Mesenchymal stem cell (in vitro differentiated cells and primary cell): ENCODE results near the gene TAGLN.

ENCODE experiments used
- DNase-seq: peaks from one replicate; pipeline ENCODE4 v3.0.0-alpha.2; 2013
- H2AFZ ChIP-seq: one replicate; pipeline ENCODE4 v1.6.1; 2013; ENCODE audit warnings: low read depth, mild to moderate bottlenecking, control low read depth, inconsistent platforms, low read length, moderate library complexity
- H2AK5ac ChIP-seq: 2 replicates; pipeline ENCODE4 v1.6.1; 2013; ENCODE audit warnings: low read length, moderate library complexity, mild to moderate bottlenecking, inconsistent platforms; ENCODE audit not compliant: severe bottlenecking
- H2BK120ac ChIP-seq: one replicate; pipeline ENCODE4 v1.6.1; 2013; ENCODE audit warnings: low read depth, mild to moderate bottlenecking, inconsistent platforms, low read length, moderate library complexity
- H2BK12ac ChIP-seq, 2 experiments: one replicate each; pipeline ENCODE4 v1.6.1; 2013; ENCODE audit warnings: inconsistent platforms in 2 of 2, low read length in 2 of 2, mild to moderate bottlenecking in 2 of 2, moderate library complexity in 2 of 2, control low read depth in 1 of 2
- H2BK15ac ChIP-seq: one replicate; pipeline ENCODE4 v1.6.1; 2013; ENCODE audit warnings: mild to moderate bottlenecking, low read depth, inconsistent platforms; ENCODE audit not compliant: poor library complexity, severe bottlenecking
- H2BK5ac ChIP-seq: 2 replicates; pipeline ENCODE4 v1.6.1; 2013; ENCODE audit warnings: low read depth, mild to moderate bottlenecking, low read length, control low read depth, inconsistent platforms; ENCODE audit not compliant: poor library complexity, severe bottlenecking
- H3K14ac ChIP-seq, 2 experiments: one replicate each; pipeline ENCODE4 v1.6.1; 2013; ENCODE audit warnings: inconsistent platforms in 2 of 2, low read length in 2 of 2, control low read depth in 1 of 2, mild to moderate bottlenecking in 1 of 2, moderate library complexity in 1 of 2
- H3K18ac ChIP-seq, 2 experiments: one replicate each; pipeline ENCODE4 v1.6.1; 2013; ENCODE audit warnings: inconsistent platforms in 2 of 2, low read length in 2 of 2, control low read depth in 1 of 2, low read depth in 1 of 2, mild to moderate bottlenecking in 1 of 2
- H3K23ac ChIP-seq, 2 experiments: one replicate each; pipeline ENCODE4 v1.6.1; 2013; ENCODE audit warnings: inconsistent platforms in 2 of 2, low read length in 2 of 2, mild to moderate bottlenecking in 2 of 2, moderate library complexity in 2 of 2, control low read depth in 1 of 2
- H3K27ac ChIP-seq: 2 replicates; pipeline ENCODE4 v1.5.1; 2013; ENCODE audit warnings: mild to moderate bottlenecking, moderate library complexity, low read length, control low read depth, inconsistent platforms; ENCODE audit not compliant: poor library complexity, severe bottlenecking
- H3K27me3 ChIP-seq, 2 experiments: 2 replicates each; pipeline versions ENCODE4 v1.6.1 to v1.7.0; 2013; ENCODE audit warnings: low read length in 2 of 2, mild to moderate bottlenecking in 2 of 2, moderate library complexity in 2 of 2, control low read depth in 1 of 2, inconsistent platforms in 1 of 2; ENCODE audit not compliant: control insufficient read depth in 1 of 2, insufficient read depth in 1 of 2
- H3K36me3 ChIP-seq, 2 experiments: 2 replicates each; pipeline versions ENCODE4 v1.6.1 to v1.7.0; 2013; ENCODE audit warnings: low read length in 2 of 2, control low read depth in 1 of 2, inconsistent platforms in 1 of 2, low read depth in 1 of 2, mild to moderate bottlenecking in 1 of 2; ENCODE audit not compliant: insufficient read depth in 2 of 2, control insufficient read depth in 1 of 2
- H3K4ac ChIP-seq, 2 experiments: one replicate each; pipeline ENCODE4 v1.6.1; 2013; ENCODE audit warnings: inconsistent platforms in 2 of 2, low read length in 2 of 2, mild to moderate bottlenecking in 2 of 2, moderate library complexity in 2 of 2, control low read depth in 1 of 2, low read depth in 1 of 2
- H3K4me1 ChIP-seq: 2 replicates; pipeline ENCODE4 v1.6.1; 2013; ENCODE audit warnings: low read depth, low read length, control low read depth; ENCODE audit not compliant: control insufficient read depth, insufficient read depth
- H3K4me2 ChIP-seq: 2 replicates; pipeline ENCODE4 v1.6.1; 2013; ENCODE audit warnings: low read length, mild to moderate bottlenecking, inconsistent platforms; ENCODE audit not compliant: poor library complexity, severe bottlenecking
- H3K4me3 ChIP-seq, 2 experiments: 2 replicates each; pipeline versions ENCODE4 v1.5.1 to v1.7.0; 2013; ENCODE audit warnings: low read length in 2 of 2, mild to moderate bottlenecking in 2 of 2, control low read depth in 1 of 2, low read depth in 1 of 2; ENCODE audit not compliant: insufficient read depth in 1 of 2
- H3K79me1 ChIP-seq: replicated peaks from 2 replicates; pipeline ENCODE4 v1.6.1; 2013; ENCODE audit warnings: mild to moderate bottlenecking, control low read depth, low read length, inconsistent platforms; ENCODE audit not compliant: poor library complexity, severe bottlenecking
- H3K9ac ChIP-seq: 2 replicates; pipeline ENCODE4 v1.7.0; 2013; ENCODE audit warnings: mild to moderate bottlenecking, low read length, moderate library complexity
- H3K9me3 ChIP-seq: 2 replicates; pipeline ENCODE4 v1.7.0; 2013; ENCODE audit warnings: mild to moderate bottlenecking, low read length; ENCODE audit not compliant: control insufficient read depth
- H4K8ac ChIP-seq: one replicate; pipeline ENCODE4 v1.6.1; 2013; ENCODE audit warnings: inconsistent platforms, mild to moderate bottlenecking, low read length, moderate library complexity
- H4K91ac ChIP-seq: one replicate; pipeline ENCODE4 v1.6.1; 2013; ENCODE audit warnings: mild to moderate bottlenecking, low read length, inconsistent platforms
- WGBS: methylation state at CpG from one replicate; pipeline ENCODE4 v1.1.7; 2013; ENCODE audit warnings: mixed read lengths; 5-methylcytosine and 5-hydroxymethylcytosine counted together

Gene TAGLN

GRCh38 chr11:117218133-117218915, 19.2 kb downstream of the TAGLN start:
- Histone ChIP-seq H3K9me3 (no peaks in the 10 kb centered on the region), H3K9ac (peak overlapping the region; percentile 62), H3K23ac (no peak overlapping the region), H2AFZ (no peak overlapping the region), H3K4me1 (peaks cover 8% of the 10 kb centered on the region), H3K18ac (no peak overlapping the region), H3K27ac (no peak overlapping the region), H3K27me3 (no peaks in the 10 kb centered on the region), H3K36me3 (peaks cover 53 to 68% of the 10 kb centered on the region in 2 experiments), H4K91ac (no peak overlapping the region), H2BK12ac (no peak overlapping the region), H3K4me2 (no peak overlapping the region), H2BK120ac (no peak overlapping the region), H4K8ac (no peak overlapping the region), H2BK5ac (no peak overlapping the region), H2AK5ac (no peak overlapping the region), H3K14ac (no peak overlapping the region), H3K4me3 (no peak overlapping the region), H3K79me1 (peaks cover 5% of the 10 kb centered on the region), H2BK15ac (no peak overlapping the region), H3K4ac (no peak overlapping the region)
- no peak for DNase-seq
- WGBS = 90% methylated on average over 6 of the region's 15 CpGs

- Histone ChIP-seq H2BK15ac (no peak overlapping the region), H3K23ac (peak overlapping the region in 1 of 2 experiments; percentile 15), H3K4me3 (no peak overlapping the region), H3K18ac (no peak overlapping the region), H3K9ac (no peak overlapping the region), H3K79me1 (peaks cover 5% of the 10 kb centered on the region), H3K4me1 (peaks cover 8% of the 10 kb centered on the region), H2BK12ac (no peak overlapping the region), H4K8ac (no peak overlapping the region), H2AFZ (no peak overlapping the region), H3K4me2 (no peak overlapping the region), H3K36me3 (peaks cover 59 to 71% of the 10 kb centered on the region in 2 experiments), H3K9me3 (no peaks in the 10 kb centered on the region), H3K27me3 (no peaks in the 10 kb centered on the region), H2AK5ac (no peak overlapping the region), H3K27ac (no peak overlapping the region), H3K14ac (no peak overlapping the region), H2BK120ac (no peak overlapping the region), H4K91ac (no peak overlapping the region), H3K4ac (no peak overlapping the region), H2BK5ac (no peak overlapping the region)
- DNase-seq = no peak
- WGBS = 98% methylated on average over 9 of the region's 9 CpGs
These were observed 19.8 kb downstream of the TAGLN start for GRCh38 chr11:117219001-117219400.

GRCh38 chr11:117219455-117219854, 20.3 kb downstream of the TAGLN start:
- no peak overlapping the region for H3K18ac ChIP-seq
- H3K4me2 ChIP-seq = no peak overlapping the region
- peaks cover 8% of the 10 kb centered on the region for H3K4me1 ChIP-seq
- H2BK12ac ChIP-seq = no peak overlapping the region
- no peak overlapping the region for H3K14ac ChIP-seq
- H2AK5ac ChIP-seq = no peak overlapping the region
- H4K8ac ChIP-seq = no peak overlapping the region
- no peak overlapping the region for H2BK15ac ChIP-seq
- 94% methylated on average over 8 of the region's 8 CpGs for WGBS
- no peak overlapping the region for H3K23ac ChIP-seq
- no peak overlapping the region for H2BK120ac ChIP-seq
- no peak overlapping the region for H2AFZ ChIP-seq
- DNase-seq = no peak
- no peak overlapping the region for H3K9ac ChIP-seq
- no peak overlapping the region for H3K4me3 ChIP-seq
- no peak overlapping the region for H3K27ac ChIP-seq
- peaks cover 5% of the 10 kb centered on the region for H3K79me1 ChIP-seq
- H3K27me3 ChIP-seq = no peaks in the 10 kb centered on the region
- H3K9me3 ChIP-seq = no peaks in the 10 kb centered on the region
- no peak overlapping the region for H4K91ac ChIP-seq
- H2BK5ac ChIP-seq = no peak overlapping the region
- no peak overlapping the region for H3K4ac ChIP-seq
- H3K36me3 ChIP-seq = peaks cover 62 to 71% of the 10 kb centered on the region in 2 experiments

GRCh38 chr11:117219995-117220394, 20.8 kb downstream of the TAGLN start:
- no peaks in the 10 kb centered on the region for H3K9me3 ChIP-seq
- H2BK5ac ChIP-seq = no peak overlapping the region
- no peaks in the 10 kb centered on the region for H3K27me3 ChIP-seq
- no peak for DNase-seq
- no peak overlapping the region for H2AK5ac ChIP-seq
- H3K4me1 ChIP-seq = peaks cover 8% of the 10 kb centered on the region
- no peak overlapping the region for H3K18ac ChIP-seq
- no peak overlapping the region for H3K4ac ChIP-seq
- H2BK15ac ChIP-seq = no peak overlapping the region
- H3K79me1 ChIP-seq = peaks cover 5% of the 10 kb centered on the region
- no peak overlapping the region for H2BK120ac ChIP-seq
- H2AFZ ChIP-seq = no peak overlapping the region
- no peak overlapping the region for H3K23ac ChIP-seq
- peak overlapping the region; percentile 16 for H3K9ac ChIP-seq
- WGBS = 98% methylated on average over 4 of the region's 4 CpGs
- no peak overlapping the region for H2BK12ac ChIP-seq
- H4K8ac ChIP-seq = no peak overlapping the region
- H3K27ac ChIP-seq = no peak overlapping the region
- no peak overlapping the region for H3K14ac ChIP-seq
- no peak overlapping the region for H4K91ac ChIP-seq
- peaks cover 62 to 70% of the 10 kb centered on the region in 2 experiments for H3K36me3 ChIP-seq
- no peak overlapping the region for H3K4me2 ChIP-seq
- H3K4me3 ChIP-seq = no peak overlapping the region
